ENCODE results near the gene TLE6.
A peak's percentile ranks its signal among the peaks of the same experiment; 100 is the strongest.
"Not testable (repeated sequence)": the region's sequence is repeated elsewhere in the genome, so short reads cannot be mapped to it uniquely, and the experiment has no call there.

Gene TLE6

DNA sequence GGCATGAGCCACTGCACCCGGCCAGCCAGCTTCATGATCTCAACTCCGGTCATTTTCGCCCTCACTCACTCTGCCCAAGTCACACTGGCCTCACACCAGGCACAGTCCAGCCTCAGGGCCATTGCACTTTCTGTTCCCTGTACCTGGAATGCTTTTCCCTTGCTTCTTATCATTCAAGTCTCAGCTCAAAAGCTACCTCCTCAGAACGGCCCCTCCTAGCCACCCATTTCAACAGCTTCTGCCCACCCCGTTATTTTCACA lies 54.2 kb downstream of the TLE6 start:
- no peak for DNase-seq

- no peak for DNase-seq
These were observed 56.4 kb downstream of the TLE6 start for GRCh38 chr19:3033595-3034405.

DNA sequence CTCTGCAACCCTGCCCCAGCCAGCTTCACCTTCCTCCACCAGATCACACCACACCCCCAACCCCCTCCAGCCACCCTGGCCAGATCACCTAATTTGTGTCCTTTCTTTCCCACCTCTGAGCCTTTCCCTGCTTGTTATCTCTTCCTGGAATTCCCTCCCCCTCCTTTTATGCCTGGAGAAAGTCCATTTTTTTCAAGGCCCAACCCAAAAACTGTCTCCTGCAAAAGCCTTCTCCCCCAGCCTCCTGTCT lies 57.0 kb downstream of the TLE6 start:
- DNase-seq: no peak

DNA sequence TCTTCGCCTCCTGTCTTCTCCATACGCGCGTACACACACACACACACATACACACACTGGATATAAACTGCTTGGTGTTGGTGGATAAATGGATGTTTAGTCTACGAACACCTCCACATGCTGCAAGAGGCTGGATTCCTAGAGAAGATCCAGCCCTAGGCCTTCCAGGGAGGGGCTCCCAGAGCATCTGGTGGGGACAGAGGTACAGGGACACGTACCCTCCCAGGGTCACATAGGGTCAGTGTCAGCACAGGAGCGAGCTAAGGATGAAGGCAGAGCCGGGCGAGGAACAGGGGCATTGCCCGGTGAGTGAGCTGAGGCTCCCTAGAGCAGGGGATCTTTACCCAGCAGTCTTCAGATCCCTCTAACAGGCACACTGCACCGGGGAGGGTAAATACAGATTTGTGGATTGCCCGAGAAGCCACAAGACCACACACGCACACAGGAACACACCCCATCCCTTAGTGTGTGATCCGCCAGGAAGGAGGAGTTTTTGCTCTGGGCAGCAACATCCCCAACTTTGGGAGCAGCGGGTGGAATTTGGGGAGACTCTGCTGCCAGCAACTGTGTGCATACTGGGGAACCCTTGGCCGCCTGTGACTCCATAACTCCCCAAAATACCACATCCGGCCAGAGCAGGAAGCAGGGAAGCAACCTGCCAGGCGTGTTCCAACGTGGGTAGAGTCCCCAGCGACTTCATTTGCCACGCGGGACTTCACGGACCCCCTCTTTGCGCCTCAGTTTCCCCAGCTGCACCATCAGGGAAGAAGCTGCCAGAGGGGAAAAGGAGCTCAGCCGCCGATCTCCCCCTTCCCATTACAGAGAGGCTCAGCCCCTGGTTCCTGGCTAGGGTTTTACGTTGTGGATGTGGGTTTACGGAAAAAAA lies 57.5 kb downstream of the TLE6 start:
- DNase-seq: peak; percentile 41

DNA sequence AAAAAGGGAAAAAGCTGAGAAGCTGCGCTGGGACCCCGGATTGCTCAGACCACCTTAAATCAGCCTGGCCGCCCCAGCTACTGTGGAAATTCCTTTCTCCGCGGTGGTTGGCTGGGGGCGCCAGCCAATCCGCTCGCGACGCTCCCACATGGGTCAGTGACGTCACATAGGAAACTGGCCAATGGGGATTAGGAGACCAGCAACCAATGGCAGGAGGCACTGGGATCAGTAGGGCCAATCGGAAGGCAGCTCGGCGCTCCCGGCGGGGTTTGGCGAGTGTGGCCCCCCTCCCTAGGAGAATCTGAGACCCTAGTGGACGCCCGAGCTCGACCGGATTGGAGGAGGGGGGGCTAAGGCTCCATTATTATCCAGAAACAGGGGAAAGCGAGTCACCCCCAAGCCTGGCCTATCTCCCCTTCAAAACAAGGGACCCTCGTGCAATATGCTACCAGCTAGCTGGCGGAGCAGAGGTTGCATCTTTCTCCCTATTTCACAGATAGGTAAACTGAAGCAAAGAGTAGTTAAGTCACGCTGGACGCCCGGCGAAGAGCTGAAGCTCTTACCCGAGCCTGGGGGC lies 58.3 kb downstream of the TLE6 start:
- peak; percentile 95 for DNase-seq

DNA sequence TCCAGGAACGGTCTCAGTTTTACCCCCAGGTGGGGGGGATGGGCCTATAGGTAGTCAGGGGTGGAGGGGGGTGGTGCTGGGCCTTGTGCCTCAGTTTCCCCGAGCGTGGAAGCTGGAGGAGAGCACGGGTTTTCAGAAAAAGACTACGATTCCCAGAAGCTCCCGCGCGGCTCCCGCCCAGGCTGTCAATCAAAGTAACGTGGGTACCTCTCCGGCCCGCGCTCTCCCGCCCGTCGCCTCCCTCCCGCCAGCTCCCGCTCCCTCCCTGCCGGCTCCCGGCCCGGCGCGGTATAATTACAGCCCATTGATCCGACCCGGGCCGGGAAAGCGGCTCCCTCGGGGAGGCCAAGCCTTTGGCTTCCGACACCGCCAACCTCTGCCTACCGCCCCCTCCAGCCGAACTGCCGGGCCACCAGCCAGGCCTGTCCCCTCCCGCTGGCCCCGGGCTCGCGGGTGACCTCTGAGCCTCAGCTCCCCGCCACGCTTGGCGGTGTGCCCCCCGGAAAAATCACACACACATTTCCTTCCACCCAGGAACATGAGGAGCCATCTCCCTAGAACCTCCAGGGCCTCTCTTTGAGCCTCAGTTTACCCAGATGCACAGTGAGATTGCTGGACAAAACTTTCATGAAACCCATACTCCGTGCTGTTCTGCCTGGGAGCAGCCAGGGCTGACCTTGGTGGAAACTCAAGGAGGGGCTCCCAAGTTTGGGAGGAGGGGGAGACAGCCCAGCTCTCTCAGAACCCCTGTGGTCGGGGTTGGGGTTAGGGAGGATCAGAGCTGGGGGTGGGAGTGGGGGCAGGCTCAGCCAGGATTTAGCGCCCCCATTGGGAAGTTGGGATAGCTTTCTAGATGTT lies 59.0 kb downstream of the TLE6 start:
- peak; percentile 77 for DNase-seq

- not testable (repeated sequence) for DNase-seq
These were observed 59.7 kb downstream of the TLE6 start for GRCh38 chr19:3036977-3037544.

DNA sequence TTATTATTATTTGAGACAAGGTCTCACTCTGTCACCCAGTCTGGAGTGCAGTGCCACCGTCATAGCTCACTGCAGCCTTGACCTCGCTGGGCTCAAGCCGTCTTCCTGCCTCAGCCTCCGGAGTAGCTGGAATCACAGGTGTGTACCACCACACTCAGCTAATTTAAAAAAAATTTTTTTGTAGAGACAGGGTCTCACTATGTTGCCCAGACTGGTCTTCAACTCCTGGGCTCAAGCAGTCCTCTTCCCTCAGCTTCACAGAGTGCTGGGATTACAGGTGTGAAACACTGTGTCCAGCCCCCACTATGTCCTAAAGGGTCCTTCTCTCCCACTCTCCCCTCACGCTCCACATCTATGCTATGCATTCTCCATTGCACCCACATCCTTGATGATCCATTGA lies 60.9 kb downstream of the TLE6 start:
- no peak for DNase-seq

DNA sequence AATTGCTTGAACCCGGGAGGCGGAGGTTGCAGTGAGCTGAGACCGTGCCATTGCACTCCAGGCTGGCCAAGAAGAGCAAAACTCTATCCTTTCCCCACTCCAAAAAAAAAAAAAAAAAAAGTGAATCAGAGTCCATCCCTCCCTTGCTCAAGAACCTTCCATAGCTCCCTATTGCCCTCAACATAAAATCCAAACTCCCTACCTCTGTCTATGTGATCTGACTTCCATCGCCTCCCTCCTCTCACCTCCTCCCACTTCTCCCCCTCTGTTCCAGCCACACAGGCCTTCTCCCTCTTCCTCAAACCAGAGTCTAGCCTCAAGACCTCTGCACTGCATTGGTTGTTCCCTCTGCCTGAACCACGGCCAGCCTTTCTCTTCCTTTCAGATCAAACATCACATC lies 61.8 kb downstream of the TLE6 start:
- no peak for DNase-seq

GRCh38 chr19:3039641-3040077 lies 62.3 kb downstream of the TLE6 start:
- no peak for DNase-seq

- DNase-seq: no peak
These were observed 64.0 kb downstream of the TLE6 start for GRCh38 chr19:3041327-3041726.

- no peak for DNase-seq
These were observed 64.6 kb downstream of the TLE6 start for GRCh38 chr19:3041761-3042620.

DNA sequence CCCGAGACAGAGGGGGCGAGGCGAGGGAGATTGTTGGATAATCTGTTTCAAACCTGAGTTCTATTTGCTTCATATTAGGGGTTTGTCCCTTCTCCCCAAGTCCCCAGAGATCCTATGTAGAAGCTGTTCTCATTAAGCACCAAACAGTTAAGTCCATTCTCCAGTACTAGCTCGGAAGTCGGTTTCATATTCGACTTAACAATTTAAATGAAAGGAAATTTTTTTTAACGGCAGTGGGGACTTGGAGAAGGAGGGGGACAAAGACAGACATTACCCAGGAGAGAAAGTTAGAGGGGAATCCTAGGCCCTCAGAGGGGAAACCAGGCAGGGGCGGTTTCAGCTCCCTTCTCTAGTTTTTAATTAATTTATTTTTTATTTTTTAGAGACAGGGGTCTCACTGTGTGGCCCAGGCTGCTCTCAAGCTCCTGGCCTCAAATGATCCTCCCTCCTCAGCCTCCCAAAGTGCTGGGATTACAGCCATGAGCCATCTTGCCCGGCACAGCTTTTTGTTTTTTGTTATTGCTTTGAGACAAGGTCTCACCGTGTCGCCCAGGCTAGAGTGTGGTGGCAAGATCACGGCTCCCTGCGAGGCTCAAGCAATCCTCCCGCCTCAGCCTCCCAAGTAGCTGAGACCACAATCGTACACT lies 65.4 kb downstream of the TLE6 start:
- DNase-seq: no peak

Data from central memory CD4-positive, alpha-beta T cell (primary cell).